GM21381 (cell line): ENCODE results near the gene TESMIN.

Experiments
- ATAC-seq: cut with Tn5 transposase; IDR thresholded peaks from one replicate; pipeline ENCODE4 v1.9.1; 2021; ENCODE audit warnings: mild to moderate bottlenecking, moderate library complexity; ENCODE audit not compliant: unreplicated experiment

The TESMIN gene

GRCh38 chr11:68685656-68686380, 65.5 kb downstream of the TESMIN start:
- ATAC-seq: no peak

GRCh38 chr11:68684385-68685356, 66.6 kb downstream of the TESMIN start, which contains the start of gene GAL:
TSS of gene GAL (plus strand) at chr11:68684544. CDS start at chr11:68684924, 380 bp downstream.
- ATAC-seq: no peak

DNA sequence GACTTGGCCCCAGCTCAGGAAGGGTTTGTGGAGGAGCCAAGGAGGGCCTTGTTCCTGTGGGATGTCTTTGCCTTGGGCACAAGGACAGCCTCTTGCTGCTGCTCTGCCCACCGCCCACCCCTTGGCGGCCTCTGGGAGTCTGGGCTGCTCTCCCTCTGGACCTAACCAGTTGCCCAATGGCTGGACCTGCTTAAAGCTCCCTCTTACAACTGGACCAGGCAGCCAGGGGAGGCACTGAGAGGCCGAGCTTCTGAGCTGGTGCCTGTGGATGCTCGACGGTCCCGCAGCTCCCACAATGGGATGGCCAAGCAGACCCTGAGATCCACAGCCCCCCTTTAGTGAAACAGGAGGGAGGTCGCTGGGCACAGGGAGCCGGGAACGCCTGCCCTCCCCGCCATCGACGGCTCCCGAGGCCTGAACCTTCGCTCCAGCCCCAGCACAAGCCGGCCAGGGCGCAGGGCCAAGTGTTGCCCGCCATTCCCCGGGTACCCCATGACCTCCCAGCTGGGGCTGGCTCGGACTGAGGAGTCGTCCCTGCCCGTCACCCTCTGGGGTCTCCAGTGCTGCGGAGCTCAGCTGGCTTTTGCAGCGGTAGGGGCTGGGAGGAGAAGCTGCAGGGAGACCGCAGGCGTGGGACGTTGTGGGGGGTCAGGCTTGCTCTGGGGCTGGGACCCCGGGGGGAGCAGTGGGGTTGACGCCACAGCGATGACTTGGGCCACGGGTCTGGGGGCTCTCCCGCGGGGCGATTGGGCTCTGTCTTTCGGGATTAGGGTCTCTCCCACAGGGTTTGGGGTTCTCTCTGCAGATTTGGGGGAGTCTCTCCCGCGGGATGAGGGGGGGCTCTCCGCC, 67.6 kb downstream of the TESMIN start:
- no peak for ATAC-seq

DNA sequence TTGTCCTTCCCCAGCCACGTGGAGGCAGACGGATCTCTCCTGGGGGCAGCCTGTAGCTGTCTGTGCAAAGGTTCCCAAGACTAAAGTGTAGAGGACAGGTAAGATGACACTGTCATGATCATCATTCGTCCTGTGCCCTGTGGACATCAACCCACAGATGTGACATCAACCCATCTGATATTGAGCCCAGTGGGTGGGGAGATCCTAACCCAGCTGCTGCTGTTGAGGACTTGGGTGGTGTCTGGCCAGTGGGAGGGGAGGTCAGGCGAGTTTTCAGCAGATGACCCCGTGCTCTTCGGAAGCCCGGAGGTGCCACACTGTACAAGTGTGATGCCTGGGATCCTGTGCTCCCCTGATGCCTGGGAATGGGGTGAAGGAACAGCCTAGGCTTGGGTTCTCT, 68.2 kb downstream of the TESMIN start:
- no peak for ATAC-seq

- no peak for ATAC-seq
Measured at GRCh38 chr11:68682531-68682961, 68.8 kb downstream of the TESMIN start.

DNA sequence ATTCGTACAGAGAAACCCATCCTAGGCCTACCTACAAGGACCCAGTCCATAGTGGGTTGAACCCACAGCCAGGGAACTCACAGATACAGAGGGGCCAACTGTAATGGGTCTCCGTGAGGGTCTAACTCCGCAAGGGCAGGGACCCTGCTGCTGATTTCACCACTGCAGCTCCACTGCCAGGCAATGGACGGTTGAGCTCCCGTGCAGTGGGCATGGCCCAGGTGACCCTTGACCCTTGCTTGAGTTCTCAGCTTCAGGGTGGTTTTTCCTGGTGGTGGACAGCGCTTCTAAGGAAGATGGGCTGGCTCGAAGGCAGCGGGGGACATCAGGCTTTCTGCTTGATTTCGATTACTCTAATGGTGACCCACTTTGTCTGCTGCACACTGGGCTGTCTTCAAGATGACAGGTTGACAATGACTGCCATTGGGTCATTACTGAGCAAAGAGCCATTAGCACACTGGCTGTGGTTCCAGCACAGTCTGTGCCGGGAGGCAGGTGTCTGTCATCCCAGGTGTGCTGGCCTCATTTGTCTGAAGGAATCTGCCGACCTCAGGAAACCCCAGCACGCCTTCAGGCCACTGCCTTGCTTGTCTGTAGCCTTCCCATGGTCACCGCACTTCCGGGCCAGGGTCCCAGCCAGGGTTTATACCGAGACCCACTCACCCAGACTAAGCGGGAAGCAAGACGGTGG, 70.6 kb downstream of the TESMIN start:
- ATAC-seq: no peak

GRCh38 chr11:68678031-68678441, 73.3 kb downstream of the TESMIN start:
- ATAC-seq: no peak

- ATAC-seq: no peak
Measured at GRCh38 chr11:68677432-68677831, 73.9 kb downstream of the TESMIN start.

GRCh38 chr11:68674461-68674860, 76.9 kb downstream of the TESMIN start:
- ATAC-seq: no peak

GRCh38 chr11:68673991-68674390, 77.3 kb downstream of the TESMIN start:
- no peak for ATAC-seq

- ATAC-seq: no peak
Measured at GRCh38 chr11:68673306-68673945, 77.9 kb downstream of the TESMIN start.

GRCh38 chr11:68670208-68670992, 80.9 kb downstream of the TESMIN start:
- ATAC-seq: no peak

DNA sequence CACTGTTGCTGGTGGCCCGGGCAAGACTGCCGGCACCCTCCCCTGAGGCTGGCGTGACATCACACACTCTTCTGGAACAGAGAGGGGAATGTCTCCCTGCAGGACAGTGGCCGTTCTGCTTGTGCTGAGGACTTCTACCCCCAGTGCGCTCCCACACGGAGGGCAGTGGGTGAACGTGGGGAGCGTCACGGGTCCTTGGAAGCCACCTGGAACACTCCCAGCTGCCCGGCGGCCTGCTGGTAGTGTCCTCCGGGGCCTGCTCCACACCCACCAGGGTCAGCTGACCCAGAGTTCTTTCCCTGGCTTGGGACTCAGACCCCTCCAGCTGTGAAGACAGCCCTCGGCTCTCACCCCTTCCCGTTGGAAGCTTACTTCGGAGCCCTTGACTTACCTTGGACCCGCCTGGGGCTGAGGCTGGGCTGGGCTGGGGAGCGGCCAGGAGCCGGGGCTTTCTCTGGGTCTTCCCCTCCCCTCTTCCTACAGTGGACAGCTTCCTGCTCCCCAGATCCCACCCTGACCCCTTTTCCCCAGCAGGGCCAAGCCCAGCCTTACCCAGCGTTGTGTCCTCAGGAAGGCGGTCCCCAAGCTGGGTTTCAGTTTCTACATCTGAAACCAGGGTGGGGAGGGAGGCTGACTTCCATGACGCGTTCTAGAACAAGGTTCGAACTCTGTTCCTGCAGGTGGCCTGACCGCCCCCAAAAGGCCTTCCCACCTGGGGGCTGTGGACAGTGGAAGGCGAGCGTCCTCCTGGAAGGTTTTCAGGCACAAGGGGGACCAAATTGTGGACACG, 81.8 kb downstream of the TESMIN start:
- no peak for ATAC-seq

- no peak for ATAC-seq
Measured at GRCh38 chr11:68667511-68668500, 83.5 kb downstream of the TESMIN start.

DNA sequence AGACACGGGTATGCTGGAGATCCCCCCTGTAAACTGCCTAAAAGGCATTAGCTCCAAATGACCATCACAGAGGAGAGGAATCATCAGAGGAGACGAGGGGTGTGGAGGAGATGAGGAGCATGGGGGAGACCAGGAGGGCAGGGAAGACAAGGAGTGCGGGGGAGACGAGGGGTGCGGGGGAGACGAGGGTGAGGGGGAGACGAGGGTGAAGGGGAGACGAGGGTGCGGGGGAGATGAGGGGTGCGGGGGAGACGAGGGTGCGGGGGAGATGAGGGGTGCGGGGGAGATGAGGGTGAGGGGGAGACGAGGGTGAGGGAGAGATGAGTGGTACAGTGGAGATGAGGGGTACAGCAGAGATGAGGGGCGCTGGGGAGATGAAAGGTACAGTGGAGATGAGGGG, 84.5 kb downstream of the TESMIN start:
- no peak for ATAC-seq

DNA sequence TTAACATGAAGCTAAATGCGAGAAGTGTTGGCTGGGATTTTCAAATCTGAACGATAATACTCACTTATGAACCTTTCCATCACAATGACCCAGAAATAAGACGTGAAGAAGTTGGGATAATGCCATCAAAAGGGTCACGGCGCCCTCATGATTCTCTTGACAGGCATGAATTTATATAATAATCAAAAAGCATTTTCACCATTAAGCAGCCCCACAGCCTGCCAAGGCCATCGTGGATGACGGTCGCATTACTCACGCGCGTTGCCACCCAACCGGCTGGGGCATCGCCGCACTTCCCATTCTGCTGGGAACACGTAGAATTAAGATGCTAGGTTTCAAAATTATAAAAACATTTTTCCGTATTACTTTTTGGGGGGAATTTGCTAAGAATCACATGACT, 85.9 kb downstream of the TESMIN start:
- ATAC-seq: no peak

GRCh38 chr11:68664906-68665305, 86.4 kb downstream of the TESMIN start:
- no peak for ATAC-seq
